Activated CD4-positive, alpha-beta T cell treated with anti-CD3 and anti-CD28 coated beads for 36 hours (primary cell): ENCODE results near the gene HSPA1L. TPM values are rescaled to one million over a fixed set of nuclear protein-coding genes. Genes with fewer than 3 reads are reported as not detected.
"Not testable (repeated sequence)": the region's sequence is repeated elsewhere in the genome, so short reads cannot be mapped to it uniquely, and the experiment has no call there.

Source experiments
- ATAC-seq: fragments of 200-7000 bp; cut with Tn5 transposase; one replicate; pipeline ENCODE4 v1.10.0; 2021; ENCODE audit warnings: mild to moderate bottlenecking, moderate library complexity
- CTCF ChIA-PET: fragments of 350-600 bp; sonication (Branson Sonifier 250); formaldehyde crosslinking; loops from one replicate; lab custom pipeline; 2021; ENCODE audit warnings: antibody characterized with exemption; lab: Charles Lee
- POLR2A ChIA-PET: fragments of 350-600 bp; sonication (Branson Sonifier 250); formaldehyde crosslinking; loops from one replicate; lab custom pipeline; 2021; ENCODE audit warnings: antibody characterized with exemption, inconsistent platforms; lab: Charles Lee
- DNase-seq: peaks from one replicate; pipeline ENCODE4 v3.0.0-alpha.2; 2020
- H3K27ac Mint-ChIP-seq: one replicate; pipeline ENCODE4 v1.8.0; 2021; ENCODE audit warnings: mixed read lengths
- H3K27me3 Mint-ChIP-seq: one replicate; pipeline ENCODE4 v1.8.0; 2021; ENCODE audit warnings: mixed read lengths
- H3K36me3 Mint-ChIP-seq: one replicate; pipeline ENCODE4 v1.8.0; 2021; ENCODE audit warnings: low read depth, mixed read lengths
- H3K4me1 Mint-ChIP-seq: one replicate; pipeline ENCODE4 v1.8.0; 2021; ENCODE audit warnings: mixed read lengths
- H3K4me3 Mint-ChIP-seq: one replicate; pipeline ENCODE4 v1.8.0; 2021; ENCODE audit warnings: mild to moderate bottlenecking, moderate library complexity, mixed read lengths
- H3K9me3 Mint-ChIP-seq: one replicate; pipeline ENCODE4 v1.8.0; 2021; ENCODE audit warnings: low read depth, mixed read lengths
- intact Hi-C, 2 experiments: fragments of 100-400 bp; cut with DNase I in 1 of 2; cut with micrococcal nuclease in 1 of 2; formaldehyde crosslinking; loops; one replicate each; pipeline versions ENCODE4 v1.14.2 to v1.15.1; 2022 to 2024; cut with DNase I, micrococcal nuclease
- total RNA-seq, 2 experiments: library from RNA; stranded (reverse); gene quantifications; one replicate each; pipeline ENCODE4 v1.2.3, GENCODE V29; 2021

HSPA1L gene
- total RNA-seq, 2 experiments from 2014 or later = 1.9 to 2.2 TPM

GRCh38 chr6:31817929-31818511 lies 2.9 kb upstream of the HSPA1L start:
- DNase-seq = peak; percentile 29

GRCh38 chr6:31817133-31817928 lies 2.2 kb upstream of the HSPA1L start:
- intact Hi-C loops, ATAC-seq, DNase-seq, H3K9me3 Mint-ChIP-seq, H3K27me3 Mint-ChIP-seq, H3K36me3 Mint-ChIP-seq: not testable (repeated sequence)
- ChIA-PET POLR2A (interaction anchor here (1.0 kb wide), 1 partner anchor 11 kb away, joined by 3 read pairs; the partner anchor contains the start of gene LSM2), CTCF (interaction anchor here (0.6 to 1.5 kb wide), 3 partner anchors 12 to 70 kb away, joined by 3 to 6 read pairs (median 4); no protein-coding TSS in a partner anchor)
- Mint-ChIP-seq H3K27ac (peak overlapping the region; percentile 90), H3K4me1 (peaks cover 51% of the 10 kb centered on the region), H3K4me3 (peak overlapping the region; percentile 81)

More at GRCh38 chr6:31817929-31818511, 2.9 kb upstream of the HSPA1L start:
- ATAC-seq, intact Hi-C loops, H3K9me3 Mint-ChIP-seq, H3K36me3 Mint-ChIP-seq, H3K27me3 Mint-ChIP-seq: not testable (repeated sequence)
- POLR2A ChIA-PET = interaction anchor here (1.0 kb wide), 1 partner anchor 11 kb away, joined by 3 read pairs; the partner anchor contains the start of gene LSM2
- Mint-ChIP-seq H3K27ac (peak overlapping the region; percentile 90), H3K4me1 (peaks cover 51% of the 10 kb centered on the region), H3K4me3 (peak overlapping the region; percentile 81)
- CTCF ChIA-PET = interaction anchor here (1.3 to 2.4 kb wide), 3 partner anchors 11 to 22 kb away, joined by 4 to 6 read pairs (median 6); partner anchors contain the start of gene LSM2

- Mint-ChIP-seq H3K9me3 (no peaks in the 10 kb centered on the region), H3K27ac (peak overlapping the region; percentile 79), H3K4me3 (peak overlapping the region; percentile 72), H3K4me1 (peaks cover 50% of the 10 kb centered on the region), H3K27me3 (no peaks in the 10 kb centered on the region), H3K36me3 (peaks cover 10% of the 10 kb centered on the region)
- peak; percentile 40 for ATAC-seq
- ChIA-PET CTCF (interaction anchor here (0.5 to 2.6 kb wide), 6 partner anchors 8 to 337 kb away, joined by 3 to 12 read pairs (median 3); partner anchors contain the start of genes ABHD16A, HSPA1B and MSH5), POLR2A (interaction anchor here (0.6 to 1.1 kb wide), 4 partner anchors 22 to 149 kb away, joined by 3 read pairs; no protein-coding TSS in a partner anchor)
- DNase-seq = peak; percentile 83
- intact Hi-C loops = loop anchor here in 1 of 2 experiments (5.0 kb wide), 2 partner anchors 242 to 272 kb away; partner anchors contain the start of genes DDX39B and LTA
Measured at GRCh38 chr6:31814677-31815024, 432 bp downstream of the HSPA1L start.

GRCh38 chr6:31813465-31813849 lies 1.6 kb downstream of the HSPA1L start:
- Mint-ChIP-seq H3K27me3 (no peaks in the 10 kb centered on the region), H3K4me3 (peak overlapping the region; percentile 72), H3K9me3 (no peaks in the 10 kb centered on the region), H3K27ac (peak overlapping the region; percentile 94), H3K36me3 (peaks cover 12% of the 10 kb centered on the region), H3K4me1 (peaks cover 44% of the 10 kb centered on the region)
- ChIA-PET POLR2A (interaction anchor here (0.7 to 1.5 kb wide), 5 partner anchors 14 to 1156 kb away, joined by 3 to 9 read pairs (median 3); partner anchors contain the start of gene HSPA1B), CTCF (interaction anchor here (0.6 to 2.6 kb wide), 7 partner anchors 9 to 73 kb away, joined by 3 to 12 read pairs (median 3); partner anchors contain the start of genes HSPA1B, MSH5 and VARS1)
- no peak for DNase-seq
- ATAC-seq = no peak
- intact Hi-C loops = loop anchor here (2.0 to 5.0 kb wide), 4 partner anchors 13 to 271 kb away; partner anchors contain the start of genes DDX39B (in 1 of the 2), HSPA1B (in 1 of the 2) and LTA (in 1 of the 2)

GRCh38 chr6:31811645-31812044 lies 3.4 kb downstream of the HSPA1L start:
- intact Hi-C loops = loop anchor here (2.0 to 5.0 kb wide), 4 partner anchors 15 to 269 kb away; partner anchors contain the start of genes DDX39B (in 1 of the 2), HSPA1B (in 1 of the 2) and LTA (in 1 of the 2)
- ChIA-PET POLR2A (no interaction called here), CTCF (interaction anchor here (0.5 to 1.7 kb wide), 8 partner anchors 9 to 1747 kb away, joined by 3 to 4 read pairs (median 4); partner anchors contain the start of genes HSPA1B, LTB and NCR3)
- ATAC-seq = no peak
- Mint-ChIP-seq H3K4me1 (peaks cover 36% of the 10 kb centered on the region), H3K9me3 (no peaks in the 10 kb centered on the region), H3K27ac (peak overlapping the region; percentile 94), H3K27me3 (no peaks in the 10 kb centered on the region), H3K4me3 (peak overlapping the region; percentile 72), H3K36me3 (peaks cover 11% of the 10 kb centered on the region)
- no peak for DNase-seq

- intact Hi-C loops = loop anchor here in 1 of 2 experiments (10.0 kb wide), 1 partner anchor 1484 kb away; the partner anchor contains the start of gene TRIM39
- H3K9me3 Mint-ChIP-seq, DNase-seq, H3K27me3 Mint-ChIP-seq, CTCF ChIA-PET, ATAC-seq, H3K27ac Mint-ChIP-seq, H3K4me3 Mint-ChIP-seq, POLR2A ChIA-PET: not testable (repeated sequence)
- Mint-ChIP-seq H3K36me3 (peaks cover 20% of the 10 kb centered on the region), H3K4me1 (peaks cover 37% of the 10 kb centered on the region)
Measured at GRCh38 chr6:31808599-31808998, 6.5 kb downstream of the HSPA1L start.

- DNase-seq (peak; percentile 99), ATAC-seq (peak; percentile 99)
- Mint-ChIP-seq H3K4me1 (peaks cover 22% of the 10 kb centered on the region), H3K4me3 (peak within 1 kb of the TSS; percentile 91), H3K27me3 (no peaks in the 10 kb centered on the region), H3K36me3 (peaks cover 29% of the 10 kb centered on the region), H3K9me3 (no peaks in the 10 kb centered on the region), H3K27ac (peak within 1 kb of the TSS; percentile 94)
- CTCF ChIA-PET = interaction anchor here (0.6 to 2.5 kb wide), 18 partner anchors 7 to 649 kb away, joined by 3 to 23 read pairs (median 4); partner anchors contain the start of genes C6orf47, CCHCR1, MSH5 and VARS1
- intact Hi-C loops = loop anchor here (1.0 to 10.0 kb wide), 5 partner anchors 9 to 1482 kb away; partner anchors contain the start of genes HSPA1B (in 1 of the 2), TRIM39 (in 1 of the 2) and VARS1 (in 1 of the 2)
- POLR2A ChIA-PET = interaction anchor here (0.6 to 2.2 kb wide), 13 partner anchors 11 to 265 kb away, joined by 3 to 20 read pairs (median 3); partner anchors contain the start of genes ABHD16A, DDX39B, GPANK1 and HSPA1B
Measured at GRCh38 chr6:31806470-31807272, 8.4 kb downstream of the HSPA1L start, which contains the start of gene LSM2. Gene LSM2 (minus strand): TSS chr6:31806966. CDS start chr6:31806757, 209 bp downstream.

- intact Hi-C loops = loop anchor here (1.0 to 10.0 kb wide), 5 partner anchors 9 to 1481 kb away; partner anchors contain the start of genes HSPA1B (in 1 of the 2), TRIM39 (in 1 of the 2) and VARS1 (in 1 of the 2)
- ATAC-seq (peak; percentile 20), DNase-seq (peak; percentile 34)
- H3K27ac Mint-ChIP-seq = peak overlapping the region; percentile 94
- no peaks in the 10 kb centered on the region for H3K9me3 Mint-ChIP-seq
- ChIA-PET CTCF (interaction anchor here (0.8 to 2.5 kb wide), 11 partner anchors 10 to 152 kb away, joined by 4 to 23 read pairs (median 6); partner anchors contain the start of genes C6orf47, MSH5 and VARS1), POLR2A (interaction anchor here (0.6 to 2.2 kb wide), 8 partner anchors 10 to 141 kb away, joined by 3 to 20 read pairs (median 4); partner anchors contain the start of genes GPANK1 and HSPA1B)
- H3K4me1 Mint-ChIP-seq = peaks cover 16% of the 10 kb centered on the region
- peak overlapping the region; percentile 91 for H3K4me3 Mint-ChIP-seq
- H3K36me3 Mint-ChIP-seq = peaks cover 29% of the 10 kb centered on the region
- no peaks in the 10 kb centered on the region for H3K27me3 Mint-ChIP-seq
Measured at GRCh38 chr6:31805939-31806469, 9.1 kb downstream of the HSPA1L start.

GRCh38 chr6:31801031-31801927 lies 13.8 kb downstream of the HSPA1L start:
- H3K27ac Mint-ChIP-seq, H3K4me3 Mint-ChIP-seq: not testable (repeated sequence)
- CTCF ChIA-PET = interaction anchor here (1.0 to 1.1 kb wide), 2 partner anchors 10 to 32 kb away, joined by 3 to 4 read pairs; no protein-coding TSS in a partner anchor

More at GRCh38 chr6:31801031-31801927, 13.8 kb downstream of the HSPA1L start:
- H3K9me3 Mint-ChIP-seq, DNase-seq, ATAC-seq, POLR2A ChIA-PET, H3K27me3 Mint-ChIP-seq: not testable (repeated sequence)
- intact Hi-C loops = loop anchor here in 1 of 2 experiments (10.0 kb wide), 1 partner anchor 1476 kb away; the partner anchor contains the start of gene TRIM39
- Mint-ChIP-seq H3K4me1 (peaks cover 32% of the 10 kb centered on the region), H3K36me3 (peaks cover 29% of the 10 kb centered on the region)
